Endothelial cell of umbilical vein (primary cell): ENCODE data around the gene ACSS2. TPM values are rescaled to one million over a fixed set of nuclear protein-coding genes. Genes with fewer than 3 reads are reported as not detected.
A peak's percentile ranks its signal among the peaks of the same experiment; 100 is the strongest.

Experiments used
- BruUV-seq: library from RNA; stranded (reverse); fragments of 400-500 nt; replicated peaks from 2 replicates; lab custom pipeline; 2021; lab: Mats Ljungman, UMichigan
- CTCF ChIA-PET: fragments of 300-600, 350-600 bp; sonication (Branson Sonifier 250); formaldehyde crosslinking; loops from one replicate; lab custom pipeline; 2021; ENCODE audit warnings: antibody characterized with exemption, inconsistent platforms; lab: Charles Lee
- POLR2A ChIA-PET: fragments of 300-600, 350-600 bp; sonication (Branson Sonifier 250); formaldehyde crosslinking; loops from one replicate; lab custom pipeline; 2021; ENCODE audit warnings: antibody characterized with exemption, inconsistent platforms; lab: Charles Lee
- DNase-seq: peaks from one replicate; pipeline ENCODE4 v3.0.0-alpha.2; 2011; ENCODE audit warnings: low read depth, low spot score
- FAIRE-seq: peaks from 2 replicates; lab custom pipeline; 2011; peaks lifted over from hg19 to GRCh38; lab: Jason Lieb, UNC
- H2AFZ ChIP-seq: 2 replicates; pipeline ENCODE4 v1.6.0; 2012; ENCODE audit warnings: low read depth, low read length, control low read depth, inconsistent platforms
- H3K27ac ChIP-seq: 2 replicates; pipeline ENCODE4 v1.5.1; 2011; ENCODE audit warnings: low read depth, mild to moderate bottlenecking, control low read depth, low read length, moderate library complexity; ENCODE audit not compliant: insufficient read depth
- H3K27me3 ChIP-seq, 2 experiments: 2 replicates each; pipeline versions ENCODE4 v1.6.0 to v1.6.1; 2011; ENCODE audit warnings: low read length in 2 of 2, mixed read lengths in 1 of 2; ENCODE audit not compliant: control insufficient read depth in 2 of 2, insufficient read depth in 2 of 2
- H3K36me3 ChIP-seq, 2 experiments: 2 replicates in 1 of 2; 3 replicates in 1 of 2; pipeline ENCODE4 v1.5.1; 2011; ENCODE audit warnings: low read length in 2 of 2, mild to moderate bottlenecking in 1 of 2, moderate library complexity in 1 of 2; ENCODE audit not compliant: control insufficient read depth in 2 of 2, insufficient read depth in 2 of 2; ENCODE audit errors: extremely low read depth in 1 of 2
- H3K4me1 ChIP-seq: 3 replicates; pipeline ENCODE4 v1.5.1; 2011; ENCODE audit warnings: mild to moderate bottlenecking, low read length; ENCODE audit not compliant: control insufficient read depth, insufficient read depth; ENCODE audit errors: extremely low read depth
- H3K4me2 ChIP-seq: 2 replicates; pipeline ENCODE4 v1.6.1; 2011; ENCODE audit warnings: low read length, control low read depth, mixed read lengths; ENCODE audit not compliant: insufficient read depth
- H3K4me3 ChIP-seq, 3 experiments: fragments of 200-600 bp in 1 of 3; sonication (generic), shearing (Covaris generic) in 1 of 3; replicated peaks in 1 of 3; 2 replicates each; pipeline ENCODE4 v1.5.1; 2011 to 2016; ENCODE audit warnings: control low read depth in 3 of 3, low read length in 3 of 3, mild to moderate bottlenecking in 2 of 3, inconsistent platforms in 1 of 3, low read depth in 1 of 3, moderate library complexity in 1 of 3; ENCODE audit not compliant: insufficient read depth in 1 of 3
- H3K79me2 ChIP-seq: 2 replicates; pipeline ENCODE4 v1.6.0; 2012; ENCODE audit warnings: low read length, inconsistent platforms; ENCODE audit not compliant: control insufficient read depth, insufficient read depth
- H3K9ac ChIP-seq: replicated peaks from 2 replicates; pipeline ENCODE3; 2011; ENCODE audit warnings: low read length, control low read depth; ENCODE audit not compliant: insufficient read depth; ENCODE audit errors: extremely low read depth
- H3K9me1 ChIP-seq: replicated peaks from 3 replicates; pipeline ENCODE4 v1.6.0; 2011; ENCODE audit warnings: mild to moderate bottlenecking, low read length; ENCODE audit not compliant: control insufficient read depth, insufficient read depth; ENCODE audit errors: extremely low read depth
- H3K9me3 ChIP-seq: replicated peaks from 2 replicates; pipeline ENCODE4 v1.5.1; 2012; ENCODE audit warnings: low read length, inconsistent platforms; ENCODE audit not compliant: control insufficient read depth, insufficient read depth
- H4K20me1 ChIP-seq: replicated peaks from 2 replicates; pipeline ENCODE3; 2011; ENCODE audit warnings: mild to moderate bottlenecking, low read length; ENCODE audit not compliant: control insufficient read depth, insufficient read depth; ENCODE audit errors: extremely low read depth
- CTCF ChIP-seq, 2 donors: IDR thresholded peaks; 1 replicate in 1 of 2; 2 replicates in 1 of 2; pipeline ENCODE4 v1.5.1; 2011; ENCODE audit warnings: low read length in 2 of 2, mild to moderate bottlenecking in 2 of 2, moderate library complexity in 2 of 2, control low read depth in 1 of 2, inconsistent platforms in 1 of 2, low read depth in 1 of 2; ENCODE audit not compliant: insufficient read depth in 1 of 2; ENCODE audit errors: extremely low read depth in 1 of 2
- JUN ChIP-seq: IDR thresholded peaks from 2 replicates; pipeline ENCODE4 v1.6.1; 2011; ENCODE audit warnings: borderline replicate concordance, low read depth; ENCODE audit not compliant: insufficient read length, insufficient read depth
- MAX ChIP-seq: IDR thresholded peaks from 2 replicates; pipeline ENCODE4 v1.6.1; 2011; ENCODE audit not compliant: insufficient read depth, insufficient read length
- MYC ChIP-seq: IDR thresholded peaks from one replicate; pipeline ENCODE4 v1.6.1; 2011; ENCODE audit warnings: mild to moderate bottlenecking, low read depth, low read length
- POLR2AphosphoS5 ChIP-seq: IDR thresholded peaks from 2 replicates; pipeline ENCODE4 v1.6.1; 2012; ENCODE audit warnings: low read depth, mild to moderate bottlenecking, control low read depth, low read length, moderate library complexity; ENCODE audit not compliant: insufficient read depth
- dilution Hi-C: fragments of 300-500 bp; cut with MboI; formaldehyde crosslinking; loops from one replicate; pipeline ENCODE4 v1.15.0; 2019; ENCODE audit warnings: low sequenced_read_pairs; ENCODE audit not compliant: extremely low pct_ligation_motif_present
- intact Hi-C: fragments of 100-400 bp; cut with micrococcal nuclease; formaldehyde crosslinking; loops from one replicate; pipeline ENCODE4 v1.10.0; 2022
- polyA plus RNA-seq, 4 experiments: library from polyadenylated mRNA; depleted of rRNA in 3 of 4; stranded (reverse) in 3 of 4; unstranded in 1 of 4; fragments of >200 nt; gene quantifications; 2 replicates each; pipeline versions ENCODE4 v1.2.1 to v1.2.3, GENCODE V29; 2011 to 2012; ENCODE audit warnings: missing spikeins in 1 of 4
- total RNA-seq: library from RNA; stranded (reverse); gene quantifications from 2 replicates; pipeline ENCODE4 v1.2.3, GENCODE V29; 2021

Gene ACSS2
- total and polyA plus RNA-seq, 2 donors (not counting 3 experiments of a cell fraction or from before 2014, with no cell fraction given), result 40.7 to 42.3 TPM

- Histone ChIP-seq H4K20me1 (no peaks in the 10 kb centered on the region), H3K9me1 (peaks cover 2% of the 10 kb centered on the region), H3K9me3 (no peaks in the 10 kb centered on the region), H3K4me1 (peaks cover 13% of the 10 kb centered on the region), H2AFZ (no peak overlapping the region), H3K36me3 (peaks cover 2 to 8% of the 10 kb centered on the region in 2 experiments), H3K79me2 (no peaks in the 10 kb centered on the region), H3K9ac (no peak overlapping the region), H3K27ac (no peak overlapping the region), H3K27me3 (no peaks in the 10 kb centered on the region), H3K4me2 (no peak overlapping the region), H3K4me3 (no peak overlapping the region)
- CTCF ChIA-PET, result interaction anchor here (0.9 to 1.5 kb wide), 2 partner anchors 17 to 64 kb away, joined by 3 to 6 read pairs; partner anchors contain the start of genes GSS and MYH7B
- no TSS peak for BruUV-seq
- peak; percentile 81 for DNase-seq
- dilution Hi-C loops, result no loop called here
- TF ChIP-seq POLR2AphosphoS5 (no peak), MAX (no peak), CTCF (IDR thresholded peaks at IDR 0.05; ENCODE audit: extremely low read depth in 1 of 2, insufficient read depth in 1 of 2, low read depth in 1 of 2, low read length in 2 of 2) (no peak), JUN (no peak), MYC (no peak)
- FAIRE-seq, result no peak
- intact Hi-C loops, result no loop called here
- POLR2A ChIA-PET, result no interaction called here
These were observed 62.2 kb downstream of the ACSS2 start for GRCh38 chr20:34938466-34939163.
